Cardiac muscle cell (in vitro differentiated cells and primary cell): ENCODE data around the gene ERI3. TPM values are rescaled to one million over a fixed set of nuclear protein-coding genes. Genes with fewer than 3 reads are reported as not detected.

Experiments used
- DNase-seq, 2 donors: peaks; one replicate each; pipeline versions ENCODE4 v3.0.0 to v3.0.0-alpha.2; 2010 to 2017; ENCODE audit warnings: low read depth in 1 of 2, low spot score in 1 of 2
- H3K27ac ChIP-seq: fragments of 200-600 bp; sonication (generic); 2 replicates; pipeline ENCODE4 v1.5.1; 2016
- H3K27me3 ChIP-seq: fragments of 200-600 bp; sonication (generic); 2 replicates; pipeline ENCODE4 v1.6.0; 2016; ENCODE audit warnings: control low read depth
- H3K36me3 ChIP-seq: fragments of 200-600 bp; sonication (generic); 2 replicates; pipeline ENCODE4 v1.5.1; 2016; ENCODE audit warnings: control low read depth
- H3K4me1 ChIP-seq: fragments of 200-600 bp; sonication (generic); 2 replicates; pipeline ENCODE4 v1.8.1; 2017; ENCODE audit warnings: low read depth, mild to moderate bottlenecking, mixed run types
- H3K4me3 ChIP-seq: fragments of 200-600 bp; sonication (generic); 2 replicates; pipeline ENCODE4 v1.5.1; 2016; ENCODE audit warnings: mild to moderate bottlenecking
- H3K9me3 ChIP-seq: fragments of 200-600 bp; sonication (generic); 2 replicates; pipeline ENCODE4 v1.5.1; 2017; ENCODE audit warnings: low read depth, mild to moderate bottlenecking, control low read depth
- polyA plus RNA-seq: library from polyadenylated mRNA; unstranded; fragments of >200 nt; fragmentation: Nextera tagmentation; extraction: Ambion mirVana; gene quantifications from 2 replicates; pipeline ENCODE4 v1.2.1, GENCODE V29; 2016
- total RNA-seq: library from RNA; depleted of rRNA; stranded (reverse); fragments of >200 nt; gene quantifications from 2 replicates; pipeline ENCODE4 v1.2.3, GENCODE V29; 2016
- TF ChIP-seq, protein P1 (sequence below): IDR thresholded peaks from 2 replicates; pipeline ENCODE4 v1.5.1; 2012; ENCODE audit warnings: low read depth, mild to moderate bottlenecking, low read length

Gene ERI3
- total and polyA plus RNA-seq, 2 experiments from 2014 or later, result 92.1 to 151 TPM

DNA sequence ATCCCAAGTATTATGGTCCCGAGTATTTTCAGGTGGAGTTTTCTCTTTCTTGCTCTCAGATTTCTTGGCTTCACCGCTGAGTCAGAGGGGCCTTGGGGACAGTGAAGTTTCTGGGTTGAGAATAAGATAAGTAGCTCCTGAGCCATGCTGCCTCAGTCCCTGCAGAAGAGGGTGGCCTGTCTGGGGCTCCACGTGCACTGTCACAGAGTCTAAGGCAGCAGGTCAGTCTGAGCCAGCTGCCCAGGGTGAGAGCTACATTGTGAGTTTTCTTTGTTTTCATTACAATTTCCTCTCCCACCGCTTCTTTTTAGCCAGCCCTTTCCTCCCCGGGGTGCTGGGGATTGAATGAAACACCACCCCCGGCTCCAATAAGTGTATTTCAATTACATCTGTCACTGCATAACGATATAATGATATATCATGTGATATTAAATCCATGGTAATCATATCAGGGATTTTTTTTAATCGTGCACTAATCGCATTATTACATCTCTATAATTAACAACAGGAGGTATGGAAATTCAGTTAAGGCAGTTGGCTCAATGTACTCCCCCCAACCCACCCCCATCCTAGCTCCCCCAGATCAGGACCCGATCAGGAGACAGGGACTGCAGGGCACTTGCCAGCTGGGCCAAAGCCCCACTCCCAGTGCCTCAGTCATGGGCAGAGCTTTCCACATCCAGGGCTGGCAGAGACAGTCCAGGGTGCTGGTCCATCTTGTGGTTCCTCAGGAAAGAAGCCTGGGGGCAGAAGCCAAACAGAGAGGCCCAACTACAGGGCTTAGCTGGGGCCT is 98.1 kb downstream of the ERI3 start:
- Histone ChIP-seq H3K9me3 (no peaks in the 10 kb centered on the region), H3K27ac (no peak overlapping the region), H3K27me3 (no peaks in the 10 kb centered on the region), H3K4me1 (peaks cover 46% of the 10 kb centered on the region), H3K36me3 (no peaks in the 10 kb centered on the region), H3K4me3 (no peak overlapping the region)
- TF ChIP-seq, protein P1, sequence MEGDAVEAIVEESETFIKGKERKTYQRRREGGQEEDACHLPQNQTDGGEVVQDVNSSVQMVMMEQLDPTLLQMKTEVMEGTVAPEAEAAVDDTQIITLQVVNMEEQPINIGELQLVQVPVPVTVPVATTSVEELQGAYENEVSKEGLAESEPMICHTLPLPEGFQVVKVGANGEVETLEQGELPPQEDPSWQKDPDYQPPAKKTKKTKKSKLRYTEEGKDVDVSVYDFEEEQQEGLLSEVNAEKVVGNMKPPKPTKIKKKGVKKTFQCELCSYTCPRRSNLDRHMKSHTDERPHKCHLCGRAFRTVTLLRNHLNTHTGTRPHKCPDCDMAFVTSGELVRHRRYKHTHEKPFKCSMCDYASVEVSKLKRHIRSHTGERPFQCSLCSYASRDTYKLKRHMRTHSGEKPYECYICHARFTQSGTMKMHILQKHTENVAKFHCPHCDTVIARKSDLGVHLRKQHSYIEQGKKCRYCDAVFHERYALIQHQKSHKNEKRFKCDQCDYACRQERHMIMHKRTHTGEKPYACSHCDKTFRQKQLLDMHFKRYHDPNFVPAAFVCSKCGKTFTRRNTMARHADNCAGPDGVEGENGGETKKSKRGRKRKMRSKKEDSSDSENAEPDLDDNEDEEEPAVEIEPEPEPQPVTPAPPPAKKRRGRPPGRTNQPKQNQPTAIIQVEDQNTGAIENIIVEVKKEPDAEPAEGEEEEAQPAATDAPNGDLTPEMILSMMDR, result no peak
- no peak for DNase-seq

DNA sequence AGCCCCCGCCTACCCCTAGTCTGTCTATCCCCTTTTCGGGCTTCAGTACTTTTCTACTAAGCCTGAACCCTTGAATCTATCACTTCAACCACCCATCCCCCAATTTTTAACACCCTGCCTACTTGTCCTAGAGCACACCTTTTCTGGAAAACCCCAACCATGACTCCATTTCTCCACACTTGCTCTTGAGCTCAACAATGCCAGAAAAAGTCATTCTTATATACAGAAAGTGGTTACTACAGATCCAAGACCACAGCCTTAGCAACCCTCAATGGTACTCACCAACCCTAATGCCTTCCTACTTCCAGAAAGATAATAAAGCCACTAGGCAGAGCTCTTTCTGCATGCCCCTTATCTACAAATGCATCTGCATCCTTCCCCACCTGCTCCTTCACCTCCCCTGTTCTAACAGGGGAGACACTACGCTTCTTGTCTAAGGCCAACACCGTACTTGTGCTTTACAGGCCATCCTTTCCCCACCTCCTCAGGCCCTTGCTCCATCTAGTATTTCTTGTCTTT is 100.6 kb downstream of the ERI3 start:
- Histone ChIP-seq H3K27me3 (no peaks in the 10 kb centered on the region), H3K27ac (peak overlapping the region; percentile 16), H3K4me3 (no peak overlapping the region), H3K36me3 (no peaks in the 10 kb centered on the region), H3K9me3 (no peaks in the 10 kb centered on the region), H3K4me1 (peaks cover 51% of the 10 kb centered on the region)
- DNase-seq, result no peak
- TF ChIP-seq, protein P1, result no peak

DNA sequence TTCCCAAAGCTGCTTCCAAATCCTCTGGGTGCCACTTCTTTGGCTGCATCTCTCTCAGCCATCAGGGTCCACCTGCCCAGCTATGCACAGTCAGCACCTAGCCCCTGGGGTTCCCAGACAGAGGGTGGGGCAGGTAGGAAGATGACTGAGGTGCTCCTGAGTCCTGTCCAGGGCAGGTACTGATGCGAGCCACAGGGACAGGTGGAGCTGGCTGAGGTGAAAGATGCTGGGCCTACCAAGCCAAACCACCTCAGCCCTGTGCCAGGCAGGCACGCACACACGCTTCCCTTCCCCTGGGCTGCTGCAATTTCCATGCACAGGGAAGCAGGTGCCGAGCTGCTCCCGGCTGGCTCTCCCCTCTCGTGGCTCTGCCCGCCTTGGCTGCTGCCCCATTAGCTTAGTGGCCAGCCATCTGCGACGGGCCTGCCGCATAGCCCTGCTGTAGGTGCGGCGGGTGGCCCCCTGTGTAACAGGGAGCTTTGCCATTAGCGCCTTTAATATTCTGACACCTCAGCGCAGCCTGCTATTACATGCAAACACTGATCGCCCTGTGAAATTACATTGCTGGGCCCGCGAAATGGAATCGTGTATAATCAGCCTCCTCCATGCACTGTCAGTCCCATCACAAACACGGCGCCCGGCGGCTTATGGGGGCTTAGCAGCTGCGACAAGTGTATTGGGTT is 102.9 kb downstream of the ERI3 start:
- DNase-seq, result no peak
- H3K9me3 ChIP-seq, result no peaks in the 10 kb centered on the region

DNA sequence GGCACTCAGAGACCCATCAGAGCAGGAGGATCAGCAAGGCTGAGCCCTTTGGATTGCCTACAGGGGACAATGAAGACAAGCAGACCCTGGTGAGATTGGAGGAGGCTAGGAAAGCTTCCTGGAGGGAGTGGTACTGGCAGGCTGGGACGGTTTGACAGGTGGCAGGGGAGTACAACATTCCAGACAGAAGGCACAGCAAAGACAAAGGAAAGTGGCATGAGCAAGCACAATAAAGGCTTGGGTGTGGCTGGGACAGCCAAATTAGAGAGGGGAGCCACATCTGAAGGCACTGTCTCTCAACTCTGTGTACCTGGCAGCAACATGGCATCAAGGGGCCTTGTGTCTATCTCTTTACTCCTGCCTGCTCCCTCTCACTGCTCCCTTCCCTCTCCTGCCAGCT is 103.6 kb downstream of the ERI3 start:
- Histone ChIP-seq H3K4me3 (no peak overlapping the region), H3K4me1 (peaks cover 40% of the 10 kb centered on the region), H3K27me3 (no peaks in the 10 kb centered on the region), H3K36me3 (no peaks in the 10 kb centered on the region), H3K9me3 (no peaks in the 10 kb centered on the region), H3K27ac (no peak overlapping the region)
- TF ChIP-seq, protein P1, result no peak
- DNase-seq, result no peak

More for the DNA sequence above, 102.9 kb downstream of the ERI3 start:
- no peaks in the 10 kb centered on the region for H3K36me3 ChIP-seq
- no peaks in the 10 kb centered on the region for H3K27me3 ChIP-seq
- TF ChIP-seq, protein P1, result no peak
- H3K27ac ChIP-seq, result no peak overlapping the region
- H3K4me3 ChIP-seq, result no peak overlapping the region
- peaks cover 46% of the 10 kb centered on the region for H3K4me1 ChIP-seq

DNA sequence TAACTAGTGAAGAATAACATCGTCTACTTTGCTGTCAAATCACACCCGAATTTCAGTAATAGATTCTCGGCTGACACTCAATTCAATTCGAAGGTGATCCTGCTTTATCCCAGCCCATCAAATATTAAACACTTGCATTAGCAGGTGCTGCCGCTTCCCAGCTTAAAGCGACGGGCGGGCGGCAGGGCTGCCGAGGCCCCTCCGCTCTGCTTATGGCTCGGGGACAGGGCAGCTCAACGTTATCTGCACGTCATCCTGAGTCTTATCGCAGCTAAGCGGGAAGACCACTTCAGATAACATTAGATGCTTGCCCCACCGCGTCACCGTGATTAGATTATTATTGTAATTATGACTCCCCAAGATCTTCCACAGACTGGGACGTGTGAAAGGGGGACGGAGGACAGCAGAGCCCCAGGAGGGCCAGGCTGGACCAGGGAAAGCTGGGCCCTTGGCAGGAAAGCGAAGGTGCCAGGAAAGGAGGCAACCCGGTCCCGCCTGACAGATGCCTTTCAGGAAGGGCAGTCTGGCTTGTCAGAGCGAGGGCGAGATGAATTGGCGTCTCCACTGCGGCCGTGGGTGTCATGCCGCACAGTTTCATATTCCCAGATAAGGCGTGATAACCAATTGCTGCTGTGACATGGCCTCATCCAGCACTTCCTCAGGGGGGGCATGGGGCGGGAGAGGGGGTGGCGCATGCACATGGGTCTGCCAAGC is 104.8 kb downstream of the ERI3 start:
- Histone ChIP-seq H3K27ac (peak overlapping the region; percentile 59), H3K4me1 (peaks cover 45% of the 10 kb centered on the region), H3K4me3 (no peak overlapping the region), H3K36me3 (no peaks in the 10 kb centered on the region), H3K9me3 (no peaks in the 10 kb centered on the region), H3K27me3 (no peaks in the 10 kb centered on the region)
- TF ChIP-seq, protein P1, result no peak
- DNase-seq, result peak; percentile 12 to 32
